Measurements from ENCODE around the gene DDR2. TPM values are rescaled to one million over a fixed set of nuclear protein-coding genes. Genes with fewer than 3 reads are reported as not detected.

Gene DDR2
- 292 and 396 TPM in 2 replicates for total RNA-seq

GRCh38 chr1:162632217-162632666 is at the start of gene DDR2:
DDR2 (plus strand) TSS chr1:162632464; CDS start chr1:162719064, 86,600 bp downstream.

GRCh38 chr1:162790303-162790984 is 158.2 kb downstream of the DDR2 start, which contains the start of gene HSD17B7:
HSD17B7 (plus strand) TSS chr1:162790702; CDS start chr1:162790801, 99 bp downstream.

Small RNA genes lying within 50 kb of the gene (small RNA-seq; reads per million reads assigned to genes)
- not detected for gene RN7SL861P

Other genes starting within 250 kb of the DDR2 start
- gene SH2D1B, start 220.3 kb upstream of the DDR2 start, total RNA-seq, result 0.11 TPM in 1 of 2 replicates, not detected in the other
- 75.8 and 92.5 TPM in 2 replicates for gene UHMK1, start 134.6 kb upstream of the DDR2 start, total RNA-seq
- 332 and 391 TPM in 2 replicates for gene UAP1, start 70.7 kb upstream of the DDR2 start, total RNA-seq
- gene HSD17B7, start 158.2 kb downstream of the DDR2 start, total RNA-seq, result 9.8 and 12.1 TPM in 2 replicates
- gene CCDC190, start 228.7 kb downstream of the DDR2 start, total RNA-seq, result 0.32 TPM in 1 of 2 replicates, not detected in the other

All from articular chondrocyte of knee joint (primary cell).